Midbrain (tissue), 1 donor: ENCODE results near the gene OSBPL1A.

ENCODE experiments used
- DNase-seq: peaks from one replicate; lab custom pipeline; 2025; lab: John Stamatoyannopoulos, UW

Gene OSBPL1A

GRCh38 chr18:24397694-24398368 lies at the start of gene OSBPL1A:
OSBPL1A (minus strand) TSS chr18:24397824; CDS start chr18:24377533, 20,291 bp downstream.
- peak; percentile 90 for DNase-seq

GRCh38 chr18:24446953-24447538 lies 49.4 kb upstream of the OSBPL1A start:
- DNase-seq, result no peak

DNA sequence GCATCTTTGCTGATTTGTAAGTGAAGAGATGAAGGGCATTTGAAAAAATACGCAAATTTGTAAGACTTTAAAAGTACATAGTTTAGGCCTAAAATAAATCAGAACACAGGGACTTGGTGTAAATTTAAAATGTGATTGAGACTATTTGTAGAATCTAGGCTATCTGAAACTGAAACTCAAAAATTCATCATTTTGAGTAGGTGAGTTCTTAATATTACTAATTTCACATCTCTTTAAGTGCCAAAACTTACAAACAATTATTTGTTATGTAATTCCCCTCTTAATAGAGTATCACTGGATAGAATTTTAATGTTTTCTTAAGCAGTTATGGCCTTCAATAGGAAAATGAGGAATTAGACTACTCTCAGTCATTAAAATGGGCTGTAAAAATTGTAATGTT lies 48.8 kb upstream of the OSBPL1A start:
- no peak for DNase-seq

DNA sequence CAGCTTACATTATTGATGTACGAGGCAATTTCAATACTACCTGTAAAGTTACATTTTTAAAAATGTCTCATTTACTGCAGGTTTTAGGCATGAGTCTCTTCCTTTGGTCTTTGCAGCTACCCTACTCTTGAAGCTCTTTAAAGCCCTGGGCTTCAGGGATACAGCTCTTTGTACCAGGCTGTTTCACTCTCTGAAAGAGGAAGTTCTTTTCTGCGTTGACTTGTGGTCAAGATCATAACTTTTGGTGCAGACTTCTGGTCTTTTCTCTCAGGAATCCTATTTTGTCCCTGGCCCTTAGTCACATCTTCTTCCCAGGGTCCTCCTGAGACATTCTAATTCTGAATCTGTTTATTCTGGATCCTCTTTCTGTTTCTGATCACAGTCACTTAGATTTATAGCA lies 46.2 kb upstream of the OSBPL1A start:
- DNase-seq, result peak; percentile 6

- DNase-seq, result no peak
Observed at GRCh38 chr18:24436939-24437338, 39.3 kb upstream of the OSBPL1A start.

- no peak for DNase-seq
Observed at GRCh38 chr18:24432618-24433017, 35.0 kb upstream of the OSBPL1A start.

DNA sequence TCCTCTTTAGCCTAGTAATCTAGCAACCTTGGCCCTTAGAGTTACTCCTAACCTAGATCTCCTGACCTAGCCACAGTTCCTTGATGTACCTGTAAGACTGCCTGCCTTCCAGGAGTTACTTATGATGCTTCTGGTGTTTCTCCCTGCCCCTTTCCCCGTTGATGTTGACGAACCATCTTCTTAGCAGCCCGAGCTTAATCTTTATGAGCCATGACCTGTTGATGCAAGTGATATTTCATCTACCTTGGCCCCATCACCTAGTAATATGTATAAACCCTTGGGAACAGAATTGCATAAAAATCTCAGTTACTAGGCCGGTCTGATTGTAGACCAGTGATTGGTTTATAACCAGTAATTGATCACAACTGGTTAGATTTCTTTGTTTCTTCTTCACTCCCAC lies 31.6 kb upstream of the OSBPL1A start:
- DNase-seq, result no peak

DNA sequence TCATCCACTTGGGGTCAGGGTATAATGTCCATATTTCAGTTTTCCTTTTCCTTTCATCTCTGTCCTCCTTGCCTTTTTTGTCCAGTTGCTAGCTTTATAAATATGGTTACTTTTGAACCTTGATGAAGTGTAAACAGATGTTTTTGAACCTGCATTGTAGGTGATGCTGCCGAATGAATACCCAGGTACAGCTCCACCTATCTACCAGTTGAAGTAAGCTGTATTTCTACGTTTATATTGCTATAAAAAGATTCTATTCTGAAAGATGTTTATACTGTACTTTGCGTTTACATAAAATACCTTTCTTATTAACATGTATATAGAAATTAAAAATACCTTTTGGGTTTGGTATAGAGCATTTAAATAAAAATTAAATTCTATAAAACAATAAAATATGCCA lies 31.1 kb upstream of the OSBPL1A start:
- DNase-seq, result no peak

DNA sequence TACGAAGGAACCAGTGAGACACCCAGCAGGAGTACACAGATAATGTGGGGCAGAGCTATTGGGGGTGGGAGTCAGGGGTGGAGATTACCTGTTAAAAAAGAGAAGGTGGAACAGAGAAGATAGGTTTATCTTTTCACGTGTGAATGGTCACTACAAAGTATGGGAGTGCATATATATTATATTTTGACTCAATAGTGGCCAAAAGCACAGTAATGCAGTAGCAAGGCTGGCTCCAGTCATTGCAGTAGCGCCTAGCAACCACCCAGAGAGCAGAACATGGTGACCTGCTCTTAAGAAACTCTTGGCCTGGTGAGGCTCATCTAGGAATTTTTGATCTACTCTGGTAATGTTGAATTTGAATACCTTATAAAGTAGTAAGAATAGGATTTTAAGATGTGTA lies 29.9 kb upstream of the OSBPL1A start:
- no peak for DNase-seq

GRCh38 chr18:24426398-24427294 lies 29.0 kb upstream of the OSBPL1A start, which contains the start of gene IMPACT:
IMPACT (plus strand) TSS chr18:24426670; CDS start chr18:24426757, 87 bp downstream.
- peak; percentile 82 for DNase-seq

- no peak for DNase-seq
Observed at GRCh38 chr18:24426073-24426397, 28.4 kb upstream of the OSBPL1A start.

DNA sequence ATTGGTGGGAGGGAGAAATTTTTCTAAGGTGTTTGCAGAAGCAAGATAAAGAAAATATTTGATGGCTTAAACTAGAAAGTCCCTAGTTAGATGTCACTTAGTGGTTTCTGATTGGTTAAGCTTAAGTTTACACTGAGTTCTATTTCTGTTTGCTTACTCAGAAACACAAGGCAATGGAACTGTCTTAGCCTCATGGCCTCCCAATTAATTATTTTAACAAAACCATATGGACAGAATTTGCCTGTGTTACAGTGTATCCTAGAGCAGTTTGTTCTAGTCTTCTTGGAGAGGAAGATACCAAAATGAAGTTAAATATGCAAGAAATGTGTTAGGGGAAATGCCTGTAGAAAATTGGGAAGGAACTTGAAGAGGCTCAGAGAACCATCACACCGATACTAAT lies 24.2 kb upstream of the OSBPL1A start:
- no peak for DNase-seq

GRCh38 chr18:24420551-24420950 lies 22.9 kb upstream of the OSBPL1A start:
- DNase-seq, result no peak

DNA sequence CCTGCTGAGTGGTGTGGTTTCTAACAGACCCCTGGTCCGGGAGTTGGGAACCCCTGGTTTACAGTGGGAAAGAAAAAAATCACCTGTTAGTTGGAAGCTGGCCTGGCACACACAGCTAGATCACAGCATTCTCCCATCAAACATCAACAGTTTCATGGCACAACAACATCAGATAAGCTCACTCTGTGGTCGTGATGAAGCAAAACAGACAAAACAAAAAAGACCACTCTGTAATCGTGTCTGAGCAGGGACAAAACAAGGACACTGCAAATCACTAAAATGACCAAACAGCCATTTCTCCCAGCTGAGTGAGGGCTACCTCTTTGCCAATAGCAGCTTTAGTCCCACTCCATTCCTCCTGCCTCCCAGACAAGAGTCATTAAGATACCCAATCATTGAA lies 19.9 kb upstream of the OSBPL1A start:
- DNase-seq, result no peak

- no peak for DNase-seq
Observed at GRCh38 chr18:24414349-24415003, 16.9 kb upstream of the OSBPL1A start.

GRCh38 chr18:24413148-24413547 lies 15.5 kb upstream of the OSBPL1A start:
- DNase-seq, result no peak

DNA sequence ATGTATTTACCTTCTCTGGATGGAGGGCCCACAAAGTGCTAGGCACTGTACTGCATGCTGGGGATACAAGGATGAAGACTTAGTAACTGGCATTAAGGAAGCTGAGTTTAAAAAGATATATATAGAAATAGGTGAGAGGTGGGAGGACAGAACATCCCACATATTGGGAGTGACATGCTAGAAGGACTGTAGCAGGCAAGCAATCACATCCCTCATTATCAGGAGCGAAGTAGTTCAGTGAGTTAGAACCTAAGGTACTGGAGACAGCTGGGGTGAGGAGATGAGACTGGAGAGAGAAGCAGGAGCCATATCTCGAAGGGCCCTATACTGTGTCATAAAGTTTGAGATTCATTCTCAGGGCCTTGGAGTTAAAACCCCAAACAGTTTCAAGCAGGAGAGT lies 10.9 kb upstream of the OSBPL1A start:
- no peak for DNase-seq

DNA sequence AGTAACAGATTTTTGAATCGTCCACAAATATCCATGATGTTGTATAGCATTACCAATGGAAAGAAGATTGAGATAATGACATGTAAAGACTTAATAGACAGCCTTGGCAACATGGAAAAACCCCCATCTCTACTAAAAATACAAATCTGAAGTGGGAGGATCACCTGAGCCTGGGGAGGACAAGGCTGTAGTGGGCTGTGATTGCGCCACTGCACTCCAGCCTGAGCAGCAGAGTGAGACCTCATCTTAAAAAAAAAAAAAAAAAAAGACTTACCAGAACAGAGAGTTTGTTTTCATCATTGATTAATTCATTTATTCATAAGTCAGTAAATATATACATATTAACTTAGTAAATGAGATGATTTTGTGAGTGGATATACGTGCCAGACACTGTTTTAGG lies 7.0 kb upstream of the OSBPL1A start:
- no peak for DNase-seq

GRCh38 chr18:24403076-24403475 lies 5.5 kb upstream of the OSBPL1A start:
- DNase-seq, result no peak

DNA sequence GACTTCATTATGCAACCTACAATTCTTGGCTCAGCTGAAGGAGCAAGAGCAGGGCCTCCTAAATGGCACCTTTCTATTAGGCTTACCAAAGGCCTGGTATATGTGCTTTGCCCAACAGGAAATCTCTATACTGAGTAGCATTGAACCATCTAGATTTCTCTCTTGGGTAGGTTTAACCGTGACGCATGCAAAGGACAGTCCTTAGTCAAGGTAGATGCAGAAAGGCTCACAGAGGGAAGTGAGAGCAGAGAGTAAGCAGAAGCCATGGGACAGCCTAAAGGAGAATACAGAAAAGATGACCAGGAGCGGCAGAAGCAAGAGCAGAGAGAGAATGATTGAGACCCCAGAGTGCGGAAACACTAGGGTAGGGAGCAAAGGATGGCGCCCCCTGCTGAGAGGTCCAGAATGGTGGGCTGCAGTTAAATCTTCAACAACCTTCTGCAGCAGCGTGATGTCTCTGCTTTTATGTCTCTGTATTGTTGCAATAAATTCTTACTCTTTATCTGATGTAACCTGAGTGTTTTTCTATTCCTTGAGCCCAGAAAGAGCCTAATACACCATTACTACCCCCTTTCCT lies 4.7 kb upstream of the OSBPL1A start:
- no peak for DNase-seq

DNA sequence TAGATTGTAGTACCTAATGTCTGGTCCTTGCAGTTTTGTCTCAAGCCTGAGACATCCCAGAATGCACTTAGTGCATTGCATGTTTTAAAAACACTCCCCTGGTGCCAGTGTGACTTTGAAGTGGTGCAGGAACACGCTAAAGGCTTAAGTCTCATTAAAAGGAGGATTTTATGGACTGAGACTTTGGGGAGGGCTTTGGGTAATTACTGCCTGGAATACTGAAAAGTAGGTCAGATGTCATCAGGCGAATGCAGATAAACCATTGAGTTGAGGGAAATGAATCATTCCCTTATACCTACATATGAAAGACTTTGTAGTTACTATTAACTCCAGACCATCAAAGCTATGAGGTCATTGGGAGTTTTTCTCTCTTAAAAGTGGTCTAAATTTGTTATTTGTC lies 3.0 kb upstream of the OSBPL1A start:
- DNase-seq, result no peak

GRCh38 chr18:24398540-24398939 lies 916 bp upstream of the OSBPL1A start:
- no peak for DNase-seq
